Measurements from ENCODE around the gene SPSB2.

GRCh38 chr12:6887460-6887859 lies 14.4 kb upstream of the SPSB2 start:
- TF ChIP-seq POLR2A (IDR thresholded peaks at IDR 0.05; ENCODE audit: low read depth, low read length) (no peak), POLR2AphosphoS5 (IDR thresholded peaks at IDR 0.05; ENCODE audit: low read depth, low read length) (no peak), TAF1 (IDR thresholded peaks at IDR 0.05; ENCODE audit: low read depth, low read length) (no peak), SPI1 (IDR thresholded peaks at IDR 0.05; ENCODE audit: low read depth, low read length) (no peak)
